HL-60/S4 (cell line): ENCODE results near the gene AIFM3.

Experiments
- in situ Hi-C: fragments of 300-500 bp; cut with MboI; formaldehyde crosslinking; loops from 2 replicates; pipeline ENCODE4 v1.14.3; 2022; ENCODE audit warnings: low sequenced_read_pairs

The AIFM3 gene

GRCh38 chr22:21025763-21026755 is 59.0 kb downstream of the AIFM3 start:
- in situ Hi-C loops = no loop called here

- in situ Hi-C loops = no loop called here
These were observed 60.0 kb downstream of the AIFM3 start for GRCh38 chr22:21026783-21027692.

GRCh38 chr22:21028277-21029251 is 61.5 kb downstream of the AIFM3 start:
- in situ Hi-C loops = no loop called here

- in situ Hi-C loops = no loop called here
These were observed 62.5 kb downstream of the AIFM3 start for GRCh38 chr22:21029486-21030025.

- in situ Hi-C loops = no loop called here
These were observed 63.0 kb downstream of the AIFM3 start for GRCh38 chr22:21030032-21030431.
